Erythroblast (primary cell): ENCODE measurements around the gene PIP5K1C.
"Not testable (repeated sequence)": the region's sequence is repeated elsewhere in the genome, so short reads cannot be mapped to it uniquely, and the experiment has no call there.

Source experiments
- GATA1 ChIP-seq: IDR thresholded peaks from 2 replicates; pipeline ENCODE4 v1.6.1; 2011; ENCODE audit warnings: low read depth, mild to moderate bottlenecking, control low read depth, low read length, moderate library complexity
- POLR2A ChIP-seq: IDR thresholded peaks from 2 replicates; pipeline ENCODE4 v1.6.1; 2011; ENCODE audit warnings: mild to moderate bottlenecking, low read length

GRCh38 chr19:3581792-3582191, 118.5 kb downstream of the PIP5K1C start:
- not testable (repeated sequence) for TF ChIP-seq POLR2A, GATA1
